Right lung (tissue), 5 donors: ENCODE results near the gene MYO5B. TPM values are rescaled to one million over a fixed set of nuclear protein-coding genes. Genes with fewer than 3 reads are reported as not detected.
A peak's percentile ranks its signal among the peaks of the same experiment; 100 is the strongest.
"Not testable (repeated sequence)": the region's sequence is repeated elsewhere in the genome, so short reads cannot be mapped to it uniquely, and the experiment has no call there.

Source experiments
- DNase-seq, 2 donors: peaks; one replicate each; pipeline ENCODE4 v3.0.0-alpha.2; 2013
- polyA plus RNA-seq, 5 donors: library from polyadenylated mRNA; unstranded; fragments of 120-200 nt; gene quantifications; one replicate each; pipeline versions ENCODE4 v1.2.1 to v1.2.3, GENCODE V29; 2013; ENCODE audit warnings: inconsistent platforms in 1 of 5, low replicate concordance in 1 of 5; ENCODE audit not compliant: insufficient read length in 5 of 5, insufficient read depth in 1 of 5

MYO5B gene
- polyA plus RNA-seq, 5 donors, result 7.9 to 13.5 (median 13.0) TPM

GRCh38 chr18:49889552-49889951 is 305.4 kb downstream of the MYO5B start:
- not testable (repeated sequence) for DNase-seq

GRCh38 chr18:49886891-49887764 is 307.8 kb downstream of the MYO5B start:
- DNase-seq, result no peak

DNA sequence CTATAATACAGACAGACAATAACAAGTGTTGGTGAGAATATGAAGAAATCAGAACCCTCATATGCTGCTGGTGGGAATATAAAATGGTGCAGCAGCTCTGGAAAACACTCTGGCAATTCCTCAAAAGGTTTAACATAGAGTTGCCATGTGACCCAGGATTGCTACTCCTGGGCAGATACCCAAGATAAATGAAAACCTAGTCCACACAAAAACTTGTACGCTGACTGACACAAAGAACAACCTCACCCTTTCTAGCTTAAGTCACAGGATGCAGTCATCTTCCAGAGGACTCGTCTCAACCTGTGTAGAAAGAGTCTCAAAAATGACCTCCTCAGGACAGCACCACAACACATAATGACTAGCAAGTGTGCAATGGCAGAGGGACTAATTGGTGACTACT is 310.0 kb downstream of the MYO5B start:
- DNase-seq, result no peak

GRCh38 chr18:49884465-49884864 is 310.5 kb downstream of the MYO5B start:
- no peak for DNase-seq

DNA sequence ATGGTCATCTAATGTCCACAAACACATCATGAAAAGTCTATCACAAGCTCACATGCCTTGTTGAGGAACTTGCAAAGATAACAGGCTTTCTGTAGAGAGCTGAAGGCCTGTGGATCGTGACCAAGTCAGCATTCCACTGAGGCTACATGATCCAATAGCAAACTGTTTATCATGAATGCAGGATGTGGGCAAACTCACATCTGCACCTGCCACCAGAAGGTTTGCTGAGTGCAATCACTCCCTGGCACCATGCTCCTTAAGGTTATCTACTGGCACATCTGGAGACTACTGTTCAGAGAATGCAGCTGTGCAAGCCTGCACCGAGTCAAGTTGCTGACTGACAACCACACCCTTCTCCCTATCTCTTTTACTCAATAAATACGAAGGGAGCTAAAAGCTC is 314.3 kb downstream of the MYO5B start:
- no peak for DNase-seq

DNA sequence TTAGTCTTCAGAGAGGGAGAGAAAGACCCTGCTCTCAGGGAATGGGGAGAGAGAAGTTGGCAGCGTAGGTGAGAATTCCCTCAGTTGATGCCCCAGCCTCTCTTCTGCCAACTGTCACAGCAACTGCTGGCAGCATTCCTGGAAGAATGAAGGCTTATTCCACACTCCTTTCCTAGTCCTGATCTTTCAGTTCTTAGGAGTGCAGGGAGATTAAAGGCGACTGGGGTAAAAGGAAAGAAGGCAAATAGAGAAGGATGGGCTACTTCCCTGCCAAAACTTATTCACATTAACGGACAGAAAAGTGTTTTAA is 315.7 kb downstream of the MYO5B start:
- DNase-seq, result no peak

- DNase-seq, result no peak
These were observed 316.2 kb downstream of the MYO5B start for GRCh38 chr18:49878567-49879270.

DNA sequence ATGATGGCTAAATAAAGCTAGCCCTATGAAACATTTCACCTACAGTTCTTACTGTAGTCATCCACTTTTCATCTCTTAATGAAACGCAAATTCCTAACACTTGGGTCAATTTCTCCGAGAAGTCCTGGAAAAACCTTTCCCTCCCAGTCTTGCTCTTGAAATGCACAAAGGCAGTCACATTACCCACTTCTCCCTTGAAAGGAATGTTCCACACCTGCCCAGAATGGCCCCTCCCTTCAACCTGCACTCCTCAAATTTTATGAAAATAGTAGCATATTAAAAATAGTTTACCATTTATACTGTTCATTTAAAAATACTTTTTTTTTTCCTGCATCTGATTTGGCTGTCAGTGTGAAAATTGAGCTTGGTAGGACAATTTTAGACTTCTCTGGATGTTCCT is 316.9 kb downstream of the MYO5B start:
- DNase-seq, result no peak

DNA sequence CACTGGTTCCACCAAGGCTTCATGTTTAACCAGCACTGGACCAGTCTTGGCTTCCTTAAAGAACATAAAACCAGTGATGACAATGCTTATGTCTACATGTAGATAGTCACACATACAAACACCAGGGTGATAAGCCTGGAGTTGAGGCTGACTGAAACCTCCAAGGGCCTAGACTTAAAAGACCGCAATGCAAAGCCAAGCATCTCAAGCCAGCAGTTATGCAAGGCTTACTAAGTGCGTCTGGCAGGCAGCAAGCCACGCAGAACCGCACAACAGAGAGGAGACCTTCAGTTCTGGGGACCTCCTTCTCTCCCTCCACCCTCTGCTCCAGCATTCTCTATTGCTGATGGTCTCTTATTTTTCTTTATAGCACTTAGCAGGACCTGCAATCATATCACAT is 318.4 kb downstream of the MYO5B start:
- no peak for DNase-seq

GRCh38 chr18:49875783-49876182 is 319.2 kb downstream of the MYO5B start:
- no peak for DNase-seq

GRCh38 chr18:49875155-49875554 is 319.8 kb downstream of the MYO5B start:
- no peak for DNase-seq

GRCh38 chr18:49874238-49874637 is 320.7 kb downstream of the MYO5B start:
- DNase-seq, result no peak

- no peak for DNase-seq
These were observed 325.6 kb downstream of the MYO5B start for GRCh38 chr18:49869354-49869753.

- DNase-seq, result no peak
These were observed 328.3 kb downstream of the MYO5B start for GRCh38 chr18:49866680-49867079.

DNA sequence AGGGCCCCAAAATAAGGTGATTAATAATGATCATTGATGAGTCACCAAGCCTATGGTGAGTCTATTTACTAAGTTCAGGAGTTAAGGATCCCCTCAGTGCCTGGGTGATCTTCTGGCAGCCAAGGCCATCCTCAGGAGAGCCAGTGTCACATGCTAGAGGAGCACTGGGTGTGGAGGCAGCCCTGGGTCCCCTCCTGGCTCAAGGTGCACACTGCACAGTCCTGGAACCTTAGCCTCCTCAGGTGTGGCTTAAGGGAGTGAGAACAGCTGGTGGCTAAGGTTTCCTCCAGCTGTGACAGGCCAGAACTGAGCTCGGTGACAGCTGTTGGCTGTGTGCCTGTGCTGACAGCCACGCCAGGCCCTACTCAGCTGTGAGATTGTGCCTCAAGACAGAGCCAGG is 329.5 kb downstream of the MYO5B start:
- DNase-seq, result no peak

GRCh38 chr18:49863769-49864621 is 331.0 kb downstream of the MYO5B start:
- no peak for DNase-seq

GRCh38 chr18:49862656-49863385 is 332.1 kb downstream of the MYO5B start:
- DNase-seq, result no peak

- no peak for DNase-seq
These were observed 333.3 kb downstream of the MYO5B start for GRCh38 chr18:49861659-49862058.

DNA sequence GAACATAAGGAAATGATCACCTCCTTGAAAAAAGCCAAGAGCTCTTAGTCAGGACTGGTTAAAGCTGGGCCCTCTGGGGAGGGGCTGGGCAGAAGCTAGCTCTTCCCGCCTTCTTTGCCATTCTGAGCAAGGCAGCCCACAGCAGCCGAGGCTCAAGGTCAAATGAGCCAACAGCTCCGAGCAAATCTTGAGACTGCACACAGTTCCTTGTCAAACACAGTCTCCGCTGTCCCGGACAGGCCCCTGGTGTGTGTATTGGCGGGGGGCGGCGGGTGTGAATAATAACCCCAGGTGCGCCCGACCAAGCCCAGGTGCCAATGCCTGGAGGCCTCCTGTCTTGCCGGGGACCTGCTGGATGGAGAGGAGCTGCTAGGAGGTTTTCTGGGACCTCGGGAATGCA is 335.2 kb downstream of the MYO5B start:
- DNase-seq, result no peak

- DNase-seq, result no peak
These were observed 336.0 kb downstream of the MYO5B start for GRCh38 chr18:49859021-49859359.

GRCh38 chr18:49858309-49859020 is 336.5 kb downstream of the MYO5B start:
- DNase-seq, result peak; percentile 67
